NCI-H2107 (cell line): ENCODE data around the gene SNRPD2.
"Not testable (repeated sequence)": the region's sequence is repeated elsewhere in the genome, so short reads cannot be mapped to it uniquely, and the experiment has no call there.

Experiments
- DNase-seq: peaks from one replicate; lab custom pipeline; 2025; lab: John Stamatoyannopoulos, UW

SNRPD2 gene

GRCh38 chr19:45705115-45705514, 13.4 kb upstream of the SNRPD2 start:
- DNase-seq, result no peak

DNA sequence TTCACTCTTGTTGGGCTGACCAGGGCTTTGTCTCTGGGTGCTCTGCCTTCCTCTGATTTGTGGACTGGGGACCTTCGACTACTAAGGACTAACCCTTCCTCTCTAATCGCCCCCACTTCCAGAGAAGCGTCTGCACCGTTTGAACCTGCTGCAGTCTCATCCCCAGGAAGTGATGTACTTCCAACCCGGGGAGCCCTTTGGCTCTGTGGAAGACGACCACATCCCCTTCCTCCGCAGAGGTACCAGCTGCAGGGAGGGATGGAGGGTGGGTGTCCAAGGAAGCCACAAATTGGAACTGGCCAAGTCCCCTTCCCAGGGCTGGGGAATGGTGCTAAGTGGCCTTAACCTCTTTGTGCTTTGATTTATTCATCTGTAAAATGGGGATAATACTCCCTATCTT, 9.9 kb upstream of the SNRPD2 start:
- no peak for DNase-seq

DNA sequence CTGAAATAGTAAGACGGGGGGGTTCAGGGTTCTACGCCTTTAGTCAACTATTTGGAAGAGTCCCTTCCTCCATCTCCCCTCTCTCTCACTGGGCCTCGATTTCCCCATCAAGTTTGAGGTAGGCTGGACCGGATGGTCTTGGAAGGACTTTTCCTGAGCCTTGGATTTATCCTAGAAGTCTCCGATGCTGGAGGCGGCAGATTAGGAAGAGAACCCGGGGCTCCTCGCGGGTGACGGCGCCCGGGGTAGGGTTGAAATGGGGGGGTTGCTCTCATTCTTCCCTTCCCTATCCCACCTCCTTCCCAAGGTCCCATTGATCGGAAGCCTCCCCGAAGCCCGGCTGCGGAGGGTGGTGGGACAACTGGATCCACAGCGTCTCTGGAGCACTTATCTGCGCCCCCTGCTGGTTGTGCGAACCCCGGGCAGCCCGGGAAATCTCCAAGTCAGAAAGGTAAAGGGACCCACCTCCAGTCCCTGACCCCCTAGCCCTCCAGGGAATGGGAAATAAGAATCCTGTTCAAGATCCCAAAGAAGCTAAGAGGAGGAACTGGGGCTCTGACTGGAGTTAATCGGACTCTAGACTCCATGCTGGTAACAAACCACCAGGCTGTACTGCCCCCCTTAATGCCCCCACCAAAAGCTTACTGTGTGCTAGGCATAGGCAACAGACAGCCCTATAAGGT, 1.5 kb upstream of the SNRPD2 start:
- DNase-seq, result no peak

DNA sequence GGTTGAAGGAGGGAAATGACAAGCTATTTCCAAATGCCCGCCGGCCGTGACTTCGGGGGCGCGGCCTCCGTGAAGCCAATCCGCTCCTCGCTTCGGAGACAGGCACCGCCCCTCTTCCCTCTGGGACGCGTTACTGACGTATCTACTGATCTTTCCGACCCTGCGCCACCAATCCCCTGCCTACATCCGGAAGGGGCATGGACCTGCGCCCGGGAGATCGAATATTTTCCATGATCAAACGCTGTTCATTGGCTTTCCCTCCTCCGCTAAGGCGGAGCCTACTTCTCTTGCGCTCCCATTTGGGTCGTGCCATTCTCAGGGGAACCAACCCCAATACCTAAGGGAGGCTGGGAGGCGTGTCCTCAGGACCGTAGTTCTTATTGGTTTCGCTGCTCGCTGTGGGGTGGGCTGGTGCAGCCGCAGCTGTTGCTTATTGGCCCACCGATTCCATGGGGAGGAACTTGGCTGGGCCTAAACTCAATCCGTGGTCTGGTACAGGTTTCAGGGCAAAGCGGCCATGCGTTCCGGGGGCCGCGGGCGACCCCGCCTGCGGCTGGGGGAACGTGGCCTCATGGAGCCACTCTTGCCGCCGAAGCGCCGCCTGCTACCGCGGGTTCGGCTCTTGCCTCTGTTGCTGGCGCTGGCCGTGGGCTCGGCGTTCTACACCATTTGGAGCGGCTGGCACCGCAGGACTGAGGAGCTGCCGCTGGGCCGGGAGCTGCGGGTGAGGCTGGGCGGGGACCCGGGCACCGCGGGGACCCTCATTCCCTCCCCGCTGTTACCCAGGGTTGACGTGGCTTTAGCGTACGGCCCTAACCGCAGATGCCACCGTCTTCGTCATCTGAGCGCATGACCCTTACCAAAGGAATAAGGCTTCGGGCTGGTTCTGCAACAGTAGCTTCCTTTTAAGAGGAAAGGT, 693 bp upstream of the SNRPD2 start, which contains the start of gene QPCTL:
Gene QPCTL (plus strand): TSS at position 480 of the 919 bp plus-strand sequence. CDS start 38 bp downstream, at position 518.
- peak; percentile 98 for DNase-seq

GRCh38 chr19:45687599-45687998, 4.2 kb downstream of the SNRPD2 start:
- no peak for DNase-seq

DNA sequence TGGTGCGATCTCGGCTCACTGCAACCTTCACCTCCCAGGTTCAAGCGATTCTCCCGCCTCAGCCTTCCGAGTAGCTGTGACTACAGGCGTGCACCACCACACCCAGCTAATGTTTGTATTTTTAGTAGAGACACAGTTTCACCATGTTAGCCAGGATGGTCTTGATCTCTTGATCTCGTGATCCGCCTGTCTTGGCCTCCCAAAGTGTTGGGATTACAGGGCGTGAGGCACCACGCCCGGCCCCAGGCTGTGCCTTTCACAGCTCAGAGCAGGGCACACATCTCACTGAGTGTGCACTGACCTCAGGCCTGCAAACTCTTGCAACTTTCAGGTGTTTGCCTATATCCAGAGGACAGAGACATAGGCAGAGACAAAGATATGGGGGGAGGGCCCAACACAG, 6.7 kb downstream of the SNRPD2 start:
- DNase-seq, result not testable (repeated sequence)

DNA sequence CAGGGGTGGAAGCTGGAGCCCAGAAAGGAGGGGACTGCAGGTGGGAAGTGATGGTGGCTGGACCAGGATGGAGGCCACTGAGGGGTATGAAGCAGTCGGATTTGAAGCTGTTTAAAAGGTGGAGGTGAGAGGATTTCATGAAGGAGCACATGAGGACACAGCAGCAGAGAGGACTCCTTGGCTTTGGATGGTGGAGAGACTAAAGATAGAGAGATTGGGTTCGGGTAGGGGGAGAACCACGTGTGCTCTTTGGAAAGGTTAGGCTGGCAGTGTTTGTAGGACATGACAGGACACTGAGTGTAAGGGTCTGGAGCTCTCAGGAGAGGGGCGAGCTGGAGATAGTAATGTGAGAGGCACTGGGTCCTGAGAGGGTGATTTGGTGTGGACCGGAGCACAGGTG, 8.8 kb downstream of the SNRPD2 start:
- no peak for DNase-seq

- no peak for DNase-seq
Measured at GRCh38 chr19:45682117-45682516, 9.6 kb downstream of the SNRPD2 start.

DNA sequence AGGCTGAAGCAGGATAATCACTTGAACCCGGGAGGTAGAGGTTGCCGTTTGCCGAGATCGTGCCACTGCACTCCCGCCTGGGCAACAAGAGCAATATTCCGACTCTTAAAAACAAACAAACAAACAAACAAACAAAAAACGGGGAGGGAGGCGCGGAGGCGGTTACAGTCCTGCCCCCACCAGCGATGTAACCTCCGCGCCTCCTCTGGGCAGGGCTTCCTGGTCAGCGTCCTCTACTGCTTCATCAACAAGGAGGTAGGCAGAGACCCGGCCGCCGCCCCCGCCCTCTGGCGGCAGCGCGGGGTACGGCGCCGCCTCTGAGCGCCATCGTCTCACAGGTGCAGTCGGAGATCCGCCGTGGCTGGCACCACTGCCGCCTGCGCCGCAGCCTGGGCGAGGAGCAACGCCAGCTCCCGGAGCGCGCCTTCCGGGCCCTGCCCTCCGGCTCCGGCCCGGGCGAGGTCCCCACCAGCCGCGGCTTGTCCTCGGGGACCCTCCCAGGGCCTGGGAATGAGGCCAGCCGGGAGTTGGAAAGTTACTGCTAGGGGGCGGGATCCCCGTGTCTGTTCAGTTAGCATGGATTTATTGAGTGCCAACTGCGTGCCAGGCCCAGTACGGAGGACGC, 10.2 kb downstream of the SNRPD2 start:
- peak; percentile 43 for DNase-seq

GRCh38 chr19:45677351-45678230, 14.2 kb downstream of the SNRPD2 start:
- DNase-seq, result no peak

DNA sequence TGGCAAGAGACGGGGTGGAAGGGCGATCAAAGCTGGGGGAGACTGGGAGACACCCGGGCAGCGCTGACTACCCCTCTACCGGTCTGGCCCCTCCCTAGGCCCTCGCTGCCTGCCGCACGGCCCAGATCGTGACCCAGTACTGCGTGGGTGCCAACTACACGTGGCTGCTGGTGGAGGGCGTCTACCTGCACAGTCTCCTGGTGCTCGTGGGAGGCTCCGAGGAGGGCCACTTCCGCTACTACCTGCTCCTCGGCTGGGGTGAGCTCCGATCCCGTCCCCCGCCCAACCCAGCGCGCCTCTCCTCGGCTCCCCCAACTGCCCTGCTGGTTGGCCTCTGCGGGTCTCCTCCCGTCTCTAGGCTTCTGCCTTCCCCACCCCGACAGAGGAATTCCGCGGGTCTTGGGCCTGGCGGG, 14.9 kb downstream of the SNRPD2 start:
- no peak for DNase-seq

DNA sequence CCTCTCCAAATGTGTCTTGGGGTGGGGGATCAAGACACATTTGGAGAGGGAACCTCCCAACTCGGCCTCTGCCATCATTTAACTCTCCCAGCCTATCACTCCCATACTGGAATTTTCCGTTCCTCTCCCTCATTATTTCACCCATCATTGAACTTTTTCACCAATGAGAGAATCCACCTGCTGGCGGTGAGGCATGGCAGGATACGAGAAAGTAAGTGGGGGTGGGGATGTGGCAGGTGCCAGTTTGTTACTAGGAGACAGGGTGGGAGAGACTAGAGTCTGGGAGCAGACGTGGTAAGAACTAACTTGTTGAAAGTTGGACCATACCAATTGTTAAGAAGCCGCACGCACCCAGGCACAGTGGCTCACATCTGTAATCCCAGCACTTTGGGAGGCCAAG, 16.8 kb downstream of the SNRPD2 start:
- no peak for DNase-seq

DNA sequence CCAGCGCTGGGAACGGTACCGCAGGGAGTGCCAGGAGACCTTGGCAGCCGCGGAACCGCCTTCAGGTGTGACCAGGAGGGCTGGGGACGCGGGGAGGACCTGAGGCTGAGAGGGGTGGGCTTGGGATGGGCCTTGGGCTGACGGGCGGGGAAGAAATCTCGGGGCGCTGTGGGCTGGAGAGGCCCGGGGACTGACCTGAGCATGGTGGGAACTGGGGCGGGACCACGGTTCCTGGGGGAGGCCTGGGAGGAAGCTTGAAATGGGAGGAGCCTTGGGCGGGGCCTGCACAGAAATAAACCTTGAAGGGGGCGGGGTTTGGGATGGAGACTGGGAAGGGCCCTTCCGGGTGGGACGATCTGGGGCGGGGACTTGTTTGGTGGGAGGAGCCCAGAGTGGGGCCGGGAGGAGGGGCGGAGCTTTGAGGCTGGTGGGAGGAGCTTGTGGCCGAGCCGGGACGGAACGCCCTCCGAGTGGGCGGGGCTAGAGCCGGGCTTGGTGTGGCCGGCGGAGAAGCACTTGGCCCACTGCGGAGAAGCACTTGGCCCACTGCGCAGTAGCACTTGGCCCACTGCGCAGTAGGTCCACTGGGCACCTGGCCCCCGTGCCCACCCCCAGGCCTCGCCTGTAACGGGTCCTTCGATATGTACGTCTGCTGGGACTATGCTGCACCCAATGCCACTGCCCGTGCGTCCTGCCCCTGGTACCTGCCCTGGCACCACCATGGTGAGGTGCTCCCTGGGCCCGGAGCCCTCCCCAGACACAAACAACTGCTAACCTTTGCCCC, 20.9 kb downstream of the SNRPD2 start:
- DNase-seq, result no peak

DNA sequence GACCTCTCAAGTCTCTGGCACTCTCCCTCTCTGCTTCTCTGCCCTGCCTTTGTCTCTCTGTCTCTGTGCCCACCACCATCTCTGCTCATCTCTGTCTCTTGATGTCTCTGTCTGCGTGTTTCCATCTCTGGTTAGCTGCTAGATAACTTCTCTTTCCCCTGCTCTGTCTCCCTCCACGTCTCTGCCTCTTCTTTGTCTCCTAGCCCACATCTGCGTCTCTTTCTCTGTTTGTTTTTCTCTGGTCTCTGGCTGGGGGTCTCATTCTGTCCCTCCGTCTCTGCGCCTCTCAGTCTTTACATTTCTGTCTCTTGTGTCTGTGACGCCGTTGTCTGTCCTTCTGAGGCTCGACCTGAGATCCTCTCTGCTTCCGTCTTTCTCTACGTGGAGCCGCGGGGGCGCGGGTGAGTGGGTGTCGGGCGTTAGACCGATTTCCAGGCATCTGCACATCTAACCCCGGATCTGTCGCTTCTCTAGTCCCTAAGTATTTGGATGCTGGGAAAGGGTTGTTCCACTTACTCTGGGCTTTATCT, 23.3 kb downstream of the SNRPD2 start:
- DNase-seq, result no peak

DNA sequence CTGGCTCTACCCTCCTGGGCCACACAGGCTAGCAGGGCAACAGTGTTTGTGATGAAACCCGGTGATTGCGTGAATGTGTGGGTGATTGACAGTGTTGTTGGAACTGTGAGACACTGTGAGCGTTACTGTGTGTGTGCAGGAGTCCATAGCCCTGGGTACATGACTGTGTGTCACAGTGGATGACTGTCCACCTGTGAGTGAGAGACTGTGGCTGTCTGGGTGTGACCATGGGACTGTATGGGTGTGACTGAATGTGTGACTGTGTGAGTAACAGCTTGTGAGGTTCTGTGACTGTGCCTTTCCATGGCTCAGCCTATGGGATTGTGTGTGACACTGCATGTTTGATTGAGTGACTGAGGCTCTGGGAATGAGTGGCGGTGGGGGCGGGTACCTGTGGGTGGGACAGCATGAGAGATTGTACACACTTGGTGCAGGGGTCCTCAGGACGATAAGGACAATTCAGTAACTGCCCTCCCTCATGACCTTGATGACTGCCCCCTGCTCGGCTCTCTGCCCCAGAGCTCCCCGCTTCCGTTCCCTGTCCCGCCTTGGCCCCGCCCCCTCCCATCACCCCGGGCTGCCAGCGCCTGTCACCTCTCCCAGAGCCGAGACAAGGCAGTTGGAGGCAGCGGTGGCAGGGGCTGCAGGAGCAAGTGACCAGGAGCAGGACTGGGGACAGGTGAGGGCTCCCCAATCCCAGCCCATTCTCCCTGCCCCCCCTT, 24.0 kb downstream of the SNRPD2 start, which contains the start of gene GIPR:
Gene GIPR (plus strand): TSS at position 602 of the 722 bp plus-strand sequence. CDS start 1,300 bp downstream, outside the sequence.
- no peak for DNase-seq

DNA sequence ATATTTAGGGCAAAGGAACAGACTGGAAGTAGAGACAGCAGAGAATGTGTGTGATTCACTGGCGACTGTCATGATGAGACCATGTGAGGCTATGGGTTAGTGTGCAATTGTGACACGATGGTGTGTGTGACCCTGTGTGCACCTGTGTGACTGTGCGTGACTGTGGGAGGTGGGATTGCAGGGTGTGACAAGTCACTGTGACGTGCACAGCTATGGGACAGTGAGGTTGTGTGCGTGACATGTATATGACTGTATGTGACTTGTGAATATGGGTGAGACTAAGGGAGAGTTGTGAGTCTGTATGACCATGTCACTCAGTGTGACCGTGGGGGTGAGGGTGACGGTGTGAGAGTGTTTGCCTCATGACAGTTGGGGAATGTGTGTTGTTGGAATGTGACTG, 27.2 kb downstream of the SNRPD2 start:
- no peak for DNase-seq

- no peak for DNase-seq
Measured at GRCh38 chr19:45663800-45664199, 28.0 kb downstream of the SNRPD2 start.

- no peak for DNase-seq
Measured at GRCh38 chr19:45660636-45661035, 31.1 kb downstream of the SNRPD2 start.

GRCh38 chr19:45659096-45659729, 32.5 kb downstream of the SNRPD2 start:
- DNase-seq, result no peak
